Measurements from ENCODE around the gene NUP62.

GRCh38 chr19:49932731-49933131 is 3.4 kb upstream of the NUP62 start:
- no peak for TF ChIP-seq POLR2A (IDR thresholded peaks at IDR 0.05)
- TF ChIP-seq CTCF (IDR thresholded peaks at IDR 0.05): no peak

Data from prostate gland (tissue), 2 donors.